Raji (cell line): ENCODE results near the gene RFX1.

Experiments used
- POLR2A ChIP-seq: IDR thresholded peaks from 2 replicates; pipeline ENCODE4 v1.6.1; 2011; ENCODE audit warnings: low read depth, low read length, control low read depth; ENCODE audit not compliant: insufficient read depth

Gene RFX1

GRCh38 chr19:13938301-13939064 is 67.6 kb downstream of the RFX1 start, which contains the start of gene PODNL1:
TSS of gene PODNL1 (minus strand) at chr19:13938417. CDS start at chr19:13938181, 236 bp downstream.
- no peak for TF ChIP-seq POLR2A

GRCh38 chr19:13937479-13938300 is 68.4 kb downstream of the RFX1 start:
- no peak for TF ChIP-seq POLR2A

DNA sequence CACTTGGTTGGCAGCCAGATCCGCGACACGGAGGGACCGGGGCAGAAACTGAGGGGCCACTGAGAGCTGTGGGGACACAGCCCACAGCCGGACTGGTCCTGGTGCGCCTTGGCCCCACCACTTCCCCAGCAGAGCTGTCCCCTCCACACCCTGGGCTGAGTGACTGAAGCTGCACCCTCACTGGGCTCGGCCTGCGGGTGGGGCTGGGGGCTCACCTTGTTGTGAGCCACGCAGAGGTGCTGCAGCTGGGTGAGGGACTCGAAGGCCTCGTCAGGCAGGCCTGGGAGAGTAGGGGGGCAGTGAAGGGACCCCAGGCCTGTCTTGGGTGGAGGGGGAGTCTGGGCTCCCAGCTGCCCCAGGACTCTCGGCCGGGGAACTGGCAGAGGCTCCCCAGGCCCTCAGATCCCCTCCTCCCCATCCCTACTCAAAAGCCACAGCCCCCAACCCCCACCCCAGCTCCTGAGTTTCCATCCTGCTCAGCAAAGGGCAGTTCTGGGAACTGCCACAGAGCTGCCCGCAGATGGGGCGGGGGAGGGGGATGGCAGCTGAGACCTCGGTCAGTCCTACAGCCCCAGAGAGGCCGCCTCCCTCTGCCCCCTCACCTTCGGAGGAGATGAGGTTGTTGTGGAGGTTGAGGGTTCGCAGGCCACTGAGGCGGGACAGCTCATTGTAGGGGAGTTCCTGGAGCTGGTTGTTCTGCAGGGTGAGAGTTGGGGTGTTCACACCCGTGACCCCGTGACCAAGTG is 70.2 kb downstream of the RFX1 start:
- TF ChIP-seq POLR2A, result no peak

DNA sequence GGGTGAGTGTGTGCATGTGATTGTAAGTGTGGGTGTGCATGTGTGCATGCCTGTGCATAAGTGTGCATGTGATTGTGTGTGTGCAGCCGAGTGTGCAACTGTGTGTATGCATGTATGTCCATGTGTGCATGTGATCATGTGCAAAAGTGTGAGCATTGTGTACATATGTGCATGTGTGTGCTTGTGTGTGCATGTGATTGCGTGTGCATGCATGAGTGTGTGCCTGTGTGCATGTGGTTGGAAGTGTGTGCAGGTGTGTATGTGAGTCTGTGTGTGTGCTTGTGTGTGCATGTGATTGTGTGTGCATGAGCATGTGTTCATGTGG is 71.4 kb downstream of the RFX1 start:
- TF ChIP-seq POLR2A, result no peak

- TF ChIP-seq POLR2A, result no peak
These were observed 73.2 kb downstream of the RFX1 start for GRCh38 chr19:13932911-13933393.

DNA sequence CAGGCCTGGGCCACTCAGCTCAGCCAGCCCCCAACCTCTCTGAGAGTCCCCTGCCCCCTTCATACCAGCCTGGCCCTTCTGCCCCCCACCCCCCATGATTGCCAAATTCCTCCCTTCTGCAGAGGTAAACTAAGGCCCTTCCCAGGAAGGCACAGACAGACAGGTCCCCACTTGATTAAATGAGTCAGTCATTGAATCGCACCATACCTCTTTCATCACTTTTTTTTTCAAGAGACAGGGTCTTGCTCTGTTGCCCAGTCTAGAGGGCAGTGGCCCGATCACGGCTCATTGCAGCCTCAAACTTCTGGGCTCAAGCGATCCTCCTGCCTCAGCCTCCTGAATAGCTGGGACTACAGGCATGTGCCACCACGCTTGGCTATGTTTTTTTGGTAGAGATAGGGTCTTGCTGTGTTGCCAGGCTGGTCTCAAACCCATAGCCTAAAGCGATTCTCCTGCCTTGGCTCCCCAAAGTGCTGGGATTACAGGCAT is 73.9 kb downstream of the RFX1 start:
- TF ChIP-seq POLR2A, result no peak

GRCh38 chr19:13931391-13932148 is 74.5 kb downstream of the RFX1 start:
- TF ChIP-seq POLR2A, result no peak

DNA sequence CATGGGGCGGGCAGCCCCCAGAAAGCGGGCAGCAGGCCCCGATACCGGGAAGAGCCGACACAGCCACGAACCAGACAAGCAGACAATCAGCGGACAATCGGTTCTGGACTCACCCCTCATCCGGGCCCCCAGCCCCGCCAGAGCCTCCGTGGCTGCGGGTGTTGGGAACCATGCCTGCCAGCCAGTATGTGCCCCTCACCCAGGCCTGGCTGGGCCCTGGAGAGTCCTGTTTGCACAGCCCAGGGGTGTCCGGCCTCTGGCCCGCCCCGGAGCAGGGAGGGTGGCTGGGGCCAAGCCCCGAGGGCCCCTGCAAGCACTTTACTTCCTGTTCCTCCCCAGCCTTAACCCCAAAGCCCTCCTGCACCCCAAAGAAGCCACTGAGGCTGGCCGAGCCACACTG is 75.7 kb downstream of the RFX1 start:
- no peak for TF ChIP-seq POLR2A

DNA sequence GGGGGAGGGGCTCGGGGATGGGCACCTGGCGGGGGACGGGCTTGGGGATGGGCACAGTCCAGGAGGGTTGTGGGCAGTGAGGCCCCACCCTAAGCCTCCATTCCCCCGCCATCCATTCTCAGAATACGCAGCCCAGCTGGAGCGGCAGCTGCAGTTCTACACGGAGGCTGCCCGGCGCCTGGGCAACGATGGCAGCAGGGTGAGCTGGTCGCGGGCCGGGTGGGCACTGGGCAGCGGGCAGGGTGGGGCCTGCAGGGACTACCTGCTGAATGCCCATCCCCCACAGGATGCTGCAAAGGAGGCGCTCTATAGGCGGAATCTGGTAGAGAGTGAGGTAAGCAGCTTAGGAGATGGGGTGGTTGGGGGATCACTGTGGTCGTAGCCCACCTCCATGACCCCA is 76.2 kb downstream of the RFX1 start:
- TF ChIP-seq POLR2A, result no peak

DNA sequence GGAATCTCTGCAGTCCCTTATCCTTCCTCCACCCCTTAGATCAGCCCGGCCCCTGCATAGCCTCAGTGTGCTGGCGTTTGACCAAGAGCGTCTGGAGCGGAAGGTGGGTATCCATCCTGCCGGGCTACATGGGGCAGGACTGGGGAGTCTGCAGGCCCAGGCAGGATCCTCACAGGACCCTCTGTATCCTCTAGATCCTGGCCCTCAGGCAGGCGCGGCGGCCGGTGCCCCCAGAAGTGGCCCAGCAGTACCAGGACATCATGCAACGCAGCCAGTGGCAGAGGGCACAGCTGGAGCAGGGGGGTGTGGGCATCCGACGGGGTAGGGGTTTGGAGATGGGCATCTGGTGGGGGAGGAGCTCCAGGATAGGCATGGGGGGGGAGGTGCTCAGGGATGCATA is 76.8 kb downstream of the RFX1 start:
- no peak for TF ChIP-seq POLR2A

DNA sequence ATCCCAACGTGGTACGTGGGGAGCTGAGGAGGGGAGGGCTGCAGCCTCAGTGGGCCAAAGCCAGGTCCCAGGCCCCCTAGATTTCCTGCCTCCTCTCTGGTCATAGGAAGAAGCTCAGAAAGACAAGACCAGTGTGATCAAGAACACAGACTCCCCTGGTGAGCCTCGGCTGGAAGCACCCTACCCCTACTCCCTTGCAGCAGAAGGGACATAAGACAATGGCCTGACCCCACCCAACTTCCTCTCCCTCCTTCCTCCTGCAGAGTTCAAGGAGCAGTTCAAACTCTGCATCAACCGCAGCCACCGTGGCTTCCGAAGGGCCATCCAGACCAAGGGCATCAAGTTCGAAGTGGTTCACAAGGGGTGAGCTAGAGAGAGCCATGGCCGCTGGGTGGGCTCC is 79.4 kb downstream of the RFX1 start:
- no peak for TF ChIP-seq POLR2A

- TF ChIP-seq POLR2A, result no peak
These were observed 80.1 kb downstream of the RFX1 start for GRCh38 chr19:13926010-13926409.

- no peak for TF ChIP-seq POLR2A
These were observed 82.7 kb downstream of the RFX1 start for GRCh38 chr19:13923194-13923987.
